Mucosa of descending colon (tissue), 3 donors: ENCODE data around the gene ODF4. TPM values are rescaled to one million over a fixed set of nuclear protein-coding genes. Genes with fewer than 3 reads are reported as not detected.

ENCODE experiments used
- ATAC-seq: fragments of 200-7000 bp; cut with Tn5 transposase; one replicate; pipeline ENCODE4 v1.9.1; 2020; ENCODE audit warnings: mild to moderate bottlenecking, moderate library complexity
- DNase-seq, 3 donors: peaks; one replicate each; pipeline ENCODE4 v3.0.0-alpha.2; 2020
- H3K36me3 ChIP-seq: fragments of 200-600 bp; one replicate; pipeline ENCODE4 v1.8.0; 2021; ENCODE audit warnings: low read depth, mild to moderate bottlenecking
- H3K4me1 ChIP-seq: fragments of 200-600 bp; one replicate; pipeline ENCODE4 v1.8.0; 2021; ENCODE audit warnings: low read depth, mild to moderate bottlenecking
- H3K4me3 ChIP-seq: fragments of 200-600 bp; one replicate; pipeline ENCODE4 v1.8.0; 2021; ENCODE audit warnings: mild to moderate bottlenecking
- H3K9me3 ChIP-seq: fragments of 200-600 bp; one replicate; pipeline ENCODE4 v1.8.0; 2021; ENCODE audit warnings: mild to moderate bottlenecking
- CTCF ChIP-seq: fragments of 200-600 bp; IDR thresholded peaks from one replicate; pipeline ENCODE4 v1.8.0; 2022; ENCODE audit warnings: antibody characterized with exemption, mild to moderate bottlenecking
- intact Hi-C, 2 donors: fragments of 100-400 bp; cut with DNase I in 1 of 2; cut with micrococcal nuclease in 1 of 2; formaldehyde crosslinking; loops; one replicate each; pipeline versions ENCODE4 v1.11.0 to v1.11.1; 2022; cut with DNase I, micrococcal nuclease
- total RNA-seq, 3 donors: library from RNA; stranded (reverse); fragmentation: NEBNext Ultra II Directional in 2 of 3; extraction: Animal tissue kit (Norgen Biotek cat#: 25700) in 2 of 3; gene quantifications; one replicate each; pipeline versions ENCODE4 v1.2.1 to v1.2.4, GENCODE V29; 2021 to 2023
- donor health status: DM: no; HTN: no; CAD: no; lungs with moderate emphysema.
- donor health status: DM: no; HTN: no; CAD: no.
- donor health status: DM: no; HTN: yes; CAD: no.

Gene ODF4
- total RNA-seq, 3 donors from 2014 or later, result not detected

- Histone ChIP-seq H3K9me3 (no peaks in the 10 kb centered on the region), H3K36me3 (no peaks in the 10 kb centered on the region), H3K4me1 (peaks cover 5% of the 10 kb centered on the region), H3K4me3 (no peak overlapping the region)
- intact Hi-C loops, result loop anchor here in 1 of 2 donors (10.0 kb wide), 1 partner anchor 215 kb away; the partner anchor contains the start of gene ALOX12B
- no peak for TF ChIP-seq CTCF
- DNase-seq (no peak), ATAC-seq (no peak)
These were observed 39.4 kb upstream of the ODF4 start for GRCh38 chr17:8300226-8300625.

- Histone ChIP-seq H3K9me3 (no peaks in the 10 kb centered on the region), H3K4me3 (no peak overlapping the region), H3K4me1 (peaks cover 5% of the 10 kb centered on the region), H3K36me3 (no peaks in the 10 kb centered on the region)
- intact Hi-C loops, result loop anchor here in 1 of 2 donors (10.0 kb wide), 1 partner anchor 216 kb away; the partner anchor contains the start of gene ALOX12B
- peak; percentile 58 to 69 (median 65) for DNase-seq
- peak; percentile 98 for ATAC-seq
- peak; percentile 62 for TF ChIP-seq CTCF
These were observed 38.9 kb upstream of the ODF4 start for GRCh38 chr17:8300627-8301242.

- TF ChIP-seq CTCF, result no peak
These were observed 29.0 kb upstream of the ODF4 start for GRCh38 chr17:8310601-8311123.

GRCh38 chr17:8311131-8311790 is 28.4 kb upstream of the ODF4 start:
- ATAC-seq (no peak), DNase-seq (no peak)
- no peak for TF ChIP-seq CTCF
- intact Hi-C loops, result no loop called here
- H3K4me3 ChIP-seq, result no peak overlapping the region
- no peaks in the 10 kb centered on the region for H3K9me3 ChIP-seq
- no peaks in the 10 kb centered on the region for H3K4me1 ChIP-seq
- no peaks in the 10 kb centered on the region for H3K36me3 ChIP-seq

More at GRCh38 chr17:8310601-8311123, 29.0 kb upstream of the ODF4 start:
- no peak overlapping the region for H3K4me3 ChIP-seq
- no peaks in the 10 kb centered on the region for H3K4me1 ChIP-seq
- intact Hi-C loops, result no loop called here
- ATAC-seq, result no peak
- no peaks in the 10 kb centered on the region for H3K9me3 ChIP-seq
- no peak for DNase-seq
- no peaks in the 10 kb centered on the region for H3K36me3 ChIP-seq

- H3K36me3 ChIP-seq, result no peaks in the 10 kb centered on the region
- DNase-seq, result no peak
- no peak for TF ChIP-seq CTCF
- no peaks in the 10 kb centered on the region for H3K4me1 ChIP-seq
- no peaks in the 10 kb centered on the region for H3K9me3 ChIP-seq
- intact Hi-C loops, result no loop called here
- ATAC-seq, result no peak
- no peak overlapping the region for H3K4me3 ChIP-seq
These were observed 27.4 kb upstream of the ODF4 start for GRCh38 chr17:8312251-8312650.
